Mesothelial cell of epicardium (in vitro differentiated cells): Measurements from ENCODE around the gene MCRIP2. TPM values are rescaled to one million over a fixed set of nuclear protein-coding genes. Genes with fewer than 3 reads are reported as not detected.

Experiments
- DNase-seq, 2 experiments: peaks; one replicate each; pipeline ENCODE4 v3.0.0; 2021; ENCODE audit warnings: low spot score in 2 of 2; ENCODE audit not compliant: unreplicated experiment in 2 of 2
- H3K27ac Mint-ChIP-seq: 2 replicates; pipeline ENCODE4 v1.8.0; 2021; ENCODE audit warnings: mixed read lengths
- H3K27me3 Mint-ChIP-seq: 2 replicates; pipeline ENCODE4 v1.8.0; 2021; ENCODE audit warnings: low read depth, mixed read lengths
- H3K36me3 Mint-ChIP-seq: 2 replicates; pipeline ENCODE4 v1.8.0; 2021; ENCODE audit warnings: mixed read lengths
- H3K4me1 Mint-ChIP-seq: 2 replicates; pipeline ENCODE4 v1.8.0; 2021; ENCODE audit warnings: mixed read lengths
- H3K4me3 Mint-ChIP-seq: 2 replicates; pipeline ENCODE4 v1.8.0; 2021; ENCODE audit warnings: mild to moderate bottlenecking, moderate library complexity, mixed read lengths
- H3K9me3 Mint-ChIP-seq: 2 replicates; pipeline ENCODE4 v1.8.0; 2021; ENCODE audit warnings: mixed read lengths
- total RNA-seq: library from RNA; stranded (reverse); gene quantifications from 3 replicates; pipeline ENCODE4 v1.2.1, GENCODE V29; 2021
- TF ChIP-seq, protein P1 (sequence below): fragments of 200-600 bp; sonication (generic); IDR thresholded peaks from one replicate; pipeline ENCODE4 v1.5.0; 2021; ENCODE audit warnings: antibody characterized with exemption; ENCODE audit not compliant: unreplicated experiment

The MCRIP2 gene
- total RNA-seq, 1 donor from 2014 or later: 20.5 TPM

GRCh38 chr16:692356-693108 is 50.9 kb downstream of the MCRIP2 start:
- DNase-seq: no peak
- Mint-ChIP-seq H3K27me3 (peaks cover 62% of the 10 kb centered on the region), H3K4me3 (peak overlapping the region; percentile 6)

GRCh38 chr16:693364-693763 is 51.7 kb downstream of the MCRIP2 start:
- H3K27ac Mint-ChIP-seq: no peak overlapping the region
- H3K27me3 Mint-ChIP-seq: peaks cover 71% of the 10 kb centered on the region
- TF ChIP-seq, protein P1, sequence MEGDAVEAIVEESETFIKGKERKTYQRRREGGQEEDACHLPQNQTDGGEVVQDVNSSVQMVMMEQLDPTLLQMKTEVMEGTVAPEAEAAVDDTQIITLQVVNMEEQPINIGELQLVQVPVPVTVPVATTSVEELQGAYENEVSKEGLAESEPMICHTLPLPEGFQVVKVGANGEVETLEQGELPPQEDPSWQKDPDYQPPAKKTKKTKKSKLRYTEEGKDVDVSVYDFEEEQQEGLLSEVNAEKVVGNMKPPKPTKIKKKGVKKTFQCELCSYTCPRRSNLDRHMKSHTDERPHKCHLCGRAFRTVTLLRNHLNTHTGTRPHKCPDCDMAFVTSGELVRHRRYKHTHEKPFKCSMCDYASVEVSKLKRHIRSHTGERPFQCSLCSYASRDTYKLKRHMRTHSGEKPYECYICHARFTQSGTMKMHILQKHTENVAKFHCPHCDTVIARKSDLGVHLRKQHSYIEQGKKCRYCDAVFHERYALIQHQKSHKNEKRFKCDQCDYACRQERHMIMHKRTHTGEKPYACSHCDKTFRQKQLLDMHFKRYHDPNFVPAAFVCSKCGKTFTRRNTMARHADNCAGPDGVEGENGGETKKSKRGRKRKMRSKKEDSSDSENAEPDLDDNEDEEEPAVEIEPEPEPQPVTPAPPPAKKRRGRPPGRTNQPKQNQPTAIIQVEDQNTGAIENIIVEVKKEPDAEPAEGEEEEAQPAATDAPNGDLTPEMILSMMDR: no peak
- DNase-seq: no peak
- no peaks in the 10 kb centered on the region for H3K36me3 Mint-ChIP-seq
- no peaks in the 10 kb centered on the region for H3K9me3 Mint-ChIP-seq
- H3K4me1 Mint-ChIP-seq: peaks cover 20% of the 10 kb centered on the region
- no peak overlapping the region for H3K4me3 Mint-ChIP-seq

More at GRCh38 chr16:692356-693108, 50.9 kb downstream of the MCRIP2 start:
- Mint-ChIP-seq H3K27ac (no peak overlapping the region), H3K9me3 (no peaks in the 10 kb centered on the region), H3K4me1 (peaks cover 20% of the 10 kb centered on the region), H3K36me3 (no peaks in the 10 kb centered on the region)
- TF ChIP-seq, protein P1: no peak

DNA sequence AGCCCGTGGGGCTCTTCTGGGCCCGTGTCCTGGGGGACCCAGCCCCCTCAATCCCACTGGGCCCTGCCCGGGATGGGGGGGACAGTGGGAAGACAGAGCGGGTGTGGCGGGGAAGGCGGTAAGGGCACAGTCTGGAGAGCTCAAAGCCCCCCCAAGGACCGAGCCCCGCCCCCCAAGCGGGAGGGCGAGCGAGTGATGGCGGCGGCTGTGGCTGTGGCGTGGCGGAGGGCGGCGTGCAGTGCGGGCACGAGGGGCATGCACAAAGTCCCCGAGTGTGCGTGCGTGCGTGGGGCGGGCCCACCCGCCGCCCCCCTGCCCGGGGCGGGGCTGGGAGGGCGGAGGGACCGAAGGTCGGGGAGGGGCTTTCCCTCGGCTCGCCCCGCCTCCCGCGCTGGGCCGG is 52.1 kb downstream of the MCRIP2 start:
- Mint-ChIP-seq H3K4me1 (peaks cover 18% of the 10 kb centered on the region), H3K27ac (no peak overlapping the region)

GRCh38 chr16:694187-694862 is 52.7 kb downstream of the MCRIP2 start:
- TF ChIP-seq, protein P1: no peak
- no peak overlapping the region for H3K27ac Mint-ChIP-seq
- no peaks in the 10 kb centered on the region for H3K9me3 Mint-ChIP-seq
- no peaks in the 10 kb centered on the region for H3K36me3 Mint-ChIP-seq
- no peak for DNase-seq
- H3K27me3 Mint-ChIP-seq: peaks cover 80% of the 10 kb centered on the region
- H3K4me1 Mint-ChIP-seq: peaks cover 12% of the 10 kb centered on the region
- peak overlapping the region; percentile 28 for H3K4me3 Mint-ChIP-seq

More for the DNA sequence above, 52.1 kb downstream of the MCRIP2 start:
- TF ChIP-seq, protein P1: no peak
- Mint-ChIP-seq H3K4me3 (no peak overlapping the region), H3K9me3 (no peaks in the 10 kb centered on the region), H3K27me3 (peaks cover 75% of the 10 kb centered on the region), H3K36me3 (no peaks in the 10 kb centered on the region)
- no peak for DNase-seq

DNA sequence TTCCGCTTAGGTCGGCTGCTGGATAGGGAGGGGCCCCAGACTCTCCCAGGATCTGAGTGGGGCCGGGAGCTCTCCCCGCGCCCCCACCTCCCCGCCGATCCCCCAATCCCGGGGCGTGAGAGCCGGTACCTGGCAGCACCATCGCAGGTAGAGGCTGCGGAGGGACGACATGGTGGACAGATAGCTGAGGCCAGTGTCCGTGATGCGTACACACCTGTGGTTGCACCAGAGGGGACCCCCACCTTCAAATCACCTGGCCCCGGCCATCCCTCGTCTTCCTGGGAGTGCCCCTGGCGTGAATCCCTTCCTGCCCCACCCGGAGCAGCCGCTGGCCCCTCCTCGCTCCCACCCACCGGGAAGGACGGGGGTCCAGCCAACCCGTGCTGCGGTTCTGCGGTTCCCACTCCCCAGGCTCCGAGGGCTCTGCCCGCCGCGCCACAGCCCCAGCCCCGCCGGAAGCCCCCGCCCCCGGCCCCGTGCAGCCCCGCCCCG is 53.3 kb downstream of the MCRIP2 start:
- H3K4me1 Mint-ChIP-seq: peaks cover 6% of the 10 kb centered on the region
- H3K4me3 Mint-ChIP-seq: no peak overlapping the region
- TF ChIP-seq, protein P1: no peak
- H3K27me3 Mint-ChIP-seq: peaks cover 86% of the 10 kb centered on the region
- no peaks in the 10 kb centered on the region for H3K9me3 Mint-ChIP-seq
- H3K27ac Mint-ChIP-seq: no peak overlapping the region
- no peak for DNase-seq
- H3K36me3 Mint-ChIP-seq: no peaks in the 10 kb centered on the region
